ENCODE results near the gene SKP2. TPM values are rescaled to one million over a fixed set of nuclear protein-coding genes. Genes with fewer than 3 reads are reported as not detected.

SKP2 gene
- polyA plus RNA-seq, 1 donor from 2014 or later, result 26.0 TPM

DNA sequence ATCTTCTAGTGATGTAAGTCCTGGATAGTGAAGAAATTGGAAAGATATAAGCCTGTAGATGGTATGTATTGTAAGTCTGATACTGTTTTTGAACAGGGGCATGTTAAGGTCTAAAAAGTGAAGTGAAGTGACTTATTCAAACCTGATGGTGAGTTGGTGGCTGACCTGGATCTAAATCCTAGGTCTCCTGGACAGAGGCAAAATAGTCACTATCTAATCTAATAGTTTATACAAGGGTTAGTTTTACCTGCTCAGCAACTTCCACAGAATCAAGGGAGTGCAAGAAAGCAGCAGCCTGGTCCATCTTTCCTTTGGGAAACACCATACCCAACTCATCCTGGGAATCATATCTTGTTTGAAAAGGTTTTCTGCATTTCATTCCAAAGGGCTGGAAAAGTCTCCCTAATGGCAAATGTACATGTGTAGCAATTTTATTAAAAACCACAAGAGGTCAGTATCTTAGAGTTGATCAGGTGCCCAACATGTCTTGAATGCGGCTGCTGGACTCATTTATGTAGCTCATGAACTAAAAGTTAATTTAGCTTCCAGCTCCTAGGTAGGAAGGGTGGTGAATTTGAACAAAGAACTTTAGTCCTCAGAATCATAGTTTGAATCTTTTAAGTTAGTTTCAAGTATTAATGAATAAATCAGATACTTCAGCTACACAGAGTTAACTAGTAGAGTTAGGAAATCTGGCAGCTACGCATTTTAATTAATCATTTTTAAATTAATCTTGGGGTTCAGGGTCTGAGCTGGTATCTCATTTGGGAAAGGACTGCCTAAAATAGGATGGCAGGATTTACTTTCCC, 26.0 kb downstream of the SKP2 start:
- no peak overlapping the region for H3K4me3 ChIP-seq (ENCODE audit: low read length)
- no peak overlapping the region for H3K4me2 ChIP-seq (ENCODE audit: low read length)
- H3K9me2 ChIP-seq (ENCODE audit: insufficient read depth, low read length), result no peaks in the 10 kb centered on the region
- H3K27me3 ChIP-seq (ENCODE audit: insufficient read depth, low read depth, low read length), result no peaks in the 10 kb centered on the region
- no peaks in the 10 kb centered on the region for H3F3A ChIP-seq (ENCODE audit: insufficient read depth, low read length, poor library complexity, severe bottlenecking)
- peaks cover 14% of the 10 kb centered on the region for H3K36me3 ChIP-seq (ENCODE audit: insufficient read depth, low read length)
- no peak overlapping the region for H3K9ac ChIP-seq (ENCODE audit: low read length)
- no peaks in the 10 kb centered on the region for H3K79me2 ChIP-seq (replicated peaks; ENCODE audit: insufficient read depth, low read length)
- no peak overlapping the region for H2AFZ ChIP-seq (ENCODE audit: low read depth, low read length)
- H3K27ac ChIP-seq (ENCODE audit: low read length), result no peak overlapping the region
- no peaks in the 10 kb centered on the region for H3K9me3 ChIP-seq (ENCODE audit: low read length)
- H4K20me1 ChIP-seq (ENCODE audit: insufficient read depth), result no peaks in the 10 kb centered on the region
- TF ChIP-seq SMC3 (conservative IDR thresholded peaks at IDR 0.05; ENCODE audit: poor library complexity), result peak; percentile 72
- TF ChIP-seq REST (IDR thresholded peaks at IDR 0.05; ENCODE audit: borderline replicate concordance), result no peak
- no peak for TF ChIP-seq MXI1 (conservative IDR thresholded peaks at IDR 0.05; ENCODE audit: poor library complexity, severe bottlenecking)
- peak; percentile 62 for TF ChIP-seq RAD21 (conservative IDR thresholded peaks at IDR 0.05)
- TF ChIP-seq TAF1 (IDR thresholded peaks at IDR 0.05; ENCODE audit: low read depth), result no peak
- peak; percentile 70 for TF ChIP-seq CTCF (IDR thresholded peaks at IDR 0.05; ENCODE audit: poor library complexity, severe bottlenecking)
- no peak for TF ChIP-seq POLR2AphosphoS5 (IDR thresholded peaks at IDR 0.05)
- no peak for TF ChIP-seq EP300 (conservative IDR thresholded peaks at IDR 0.05; ENCODE audit: poor library complexity, severe bottlenecking)
- no peak for TF ChIP-seq EZH2 (IDR thresholded peaks at IDR 0.05; ENCODE audit: borderline replicate concordance, insufficient read depth, low read length, poor library complexity, severe bottlenecking)

DNA sequence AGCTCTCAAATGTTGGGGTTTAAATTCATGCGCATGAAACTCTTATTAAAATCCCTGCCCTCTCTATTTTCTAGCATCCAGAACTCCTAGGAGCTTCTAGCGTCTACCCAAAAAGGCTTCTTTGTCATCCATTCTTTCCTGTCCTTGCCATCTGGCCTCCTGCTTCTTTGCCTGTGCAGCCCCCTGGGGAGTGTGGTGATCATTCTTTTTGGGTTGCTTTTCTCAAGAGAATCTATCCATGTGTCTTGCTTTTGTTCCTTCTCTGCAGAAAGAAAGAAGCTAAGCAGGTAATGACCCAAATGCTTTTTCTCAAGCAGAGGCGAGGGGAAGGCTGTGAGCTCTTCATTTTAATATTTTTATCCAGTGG, 26.6 kb downstream of the SKP2 start:
- no peak overlapping the region for H2AFZ ChIP-seq (ENCODE audit: low read depth, low read length)
- TF ChIP-seq EP300 (conservative IDR thresholded peaks at IDR 0.05; ENCODE audit: poor library complexity, severe bottlenecking) (no peak), REST (IDR thresholded peaks at IDR 0.05; ENCODE audit: borderline replicate concordance) (no peak), CTCF (IDR thresholded peaks at IDR 0.05; ENCODE audit: poor library complexity, severe bottlenecking) (no peak), MXI1 (conservative IDR thresholded peaks at IDR 0.05; ENCODE audit: poor library complexity, severe bottlenecking) (no peak), EZH2 (IDR thresholded peaks at IDR 0.05; ENCODE audit: borderline replicate concordance, insufficient read depth, low read length, poor library complexity, severe bottlenecking) (no peak), SMC3 (conservative IDR thresholded peaks at IDR 0.05; ENCODE audit: poor library complexity) (no peak), POLR2AphosphoS5 (IDR thresholded peaks at IDR 0.05) (no peak), RAD21 (conservative IDR thresholded peaks at IDR 0.05) (no peak), TAF1 (IDR thresholded peaks at IDR 0.05; ENCODE audit: low read depth) (no peak)
- no peaks in the 10 kb centered on the region for H3K79me2 ChIP-seq (replicated peaks; ENCODE audit: insufficient read depth, low read length)
- H3K9me3 ChIP-seq (ENCODE audit: low read length), result no peaks in the 10 kb centered on the region
- no peak overlapping the region for H3K27ac ChIP-seq (ENCODE audit: low read length)
- H3K36me3 ChIP-seq (ENCODE audit: insufficient read depth, low read length), result peaks cover 14% of the 10 kb centered on the region
- no peak overlapping the region for H3K9ac ChIP-seq (ENCODE audit: low read length)
- no peaks in the 10 kb centered on the region for H3F3A ChIP-seq (ENCODE audit: insufficient read depth, low read length, poor library complexity, severe bottlenecking)
- H3K4me2 ChIP-seq (ENCODE audit: low read length), result no peak overlapping the region
- no peaks in the 10 kb centered on the region for H3K9me2 ChIP-seq (ENCODE audit: insufficient read depth, low read length)
- H4K20me1 ChIP-seq (ENCODE audit: insufficient read depth), result no peaks in the 10 kb centered on the region
- no peak overlapping the region for H3K4me3 ChIP-seq (ENCODE audit: low read length)
- H3K27me3 ChIP-seq (ENCODE audit: insufficient read depth, low read depth, low read length), result no peaks in the 10 kb centered on the region

Data from neural cell (in vitro differentiated cells).